ENCODE measurements around the gene CEP57L1.

The CEP57L1 gene

DNA sequence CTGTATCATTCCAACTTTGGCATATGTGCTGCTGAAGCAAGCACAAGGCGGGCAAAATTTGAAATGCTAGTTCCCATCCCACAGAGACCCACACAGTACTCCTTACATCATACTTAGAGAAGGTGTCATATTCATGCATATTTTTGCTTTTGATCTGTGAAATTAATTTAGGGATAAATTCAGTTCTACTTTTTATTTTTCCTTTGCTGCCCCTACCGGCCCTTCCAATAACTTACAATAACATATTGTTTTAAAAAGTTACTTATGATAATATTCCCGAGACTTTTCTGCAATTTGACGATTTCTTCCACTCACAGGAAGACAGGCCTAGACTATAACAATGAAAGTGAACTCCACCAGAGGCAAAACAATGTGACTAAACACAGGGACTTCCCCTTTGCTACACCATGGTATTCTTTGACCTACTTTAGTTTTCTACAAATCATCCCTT, 35.7 kb upstream of the CEP57L1 start:
- peaks cover 3 to 7% of the 10 kb centered on the region in 2 donors for H3K36me3 Mint-ChIP-seq
- H3K27me3 Mint-ChIP-seq: no peaks in the 10 kb centered on the region

GRCh38 chr6:109060571-109060970, 34.7 kb upstream of the CEP57L1 start:
- no peak for DNase-seq
- Mint-ChIP-seq H3K4me3 (no peak overlapping the region), H3K36me3 (peaks cover 3 to 4% of the 10 kb centered on the region in 2 donors), H3K27me3 (no peaks in the 10 kb centered on the region), H3K4me1 (peaks cover 21 to 29% of the 10 kb centered on the region in 2 donors), H3K9me3 (no peaks in the 10 kb centered on the region), H3K27ac (no peak overlapping the region)
- ATAC-seq (replicated peaks): no peak

More for the DNA sequence above, 35.7 kb upstream of the CEP57L1 start:
- H3K27ac Mint-ChIP-seq: peak overlapping the region; percentile 7
- ATAC-seq (replicated peaks) (peak; percentile 95 to 98), DNase-seq (no peak)
- peaks cover 23 to 29% of the 10 kb centered on the region in 2 donors for H3K4me1 Mint-ChIP-seq
- no peaks in the 10 kb centered on the region for H3K9me3 Mint-ChIP-seq
- peak overlapping the region; percentile 23 to 62 for H3K4me3 Mint-ChIP-seq

DNA sequence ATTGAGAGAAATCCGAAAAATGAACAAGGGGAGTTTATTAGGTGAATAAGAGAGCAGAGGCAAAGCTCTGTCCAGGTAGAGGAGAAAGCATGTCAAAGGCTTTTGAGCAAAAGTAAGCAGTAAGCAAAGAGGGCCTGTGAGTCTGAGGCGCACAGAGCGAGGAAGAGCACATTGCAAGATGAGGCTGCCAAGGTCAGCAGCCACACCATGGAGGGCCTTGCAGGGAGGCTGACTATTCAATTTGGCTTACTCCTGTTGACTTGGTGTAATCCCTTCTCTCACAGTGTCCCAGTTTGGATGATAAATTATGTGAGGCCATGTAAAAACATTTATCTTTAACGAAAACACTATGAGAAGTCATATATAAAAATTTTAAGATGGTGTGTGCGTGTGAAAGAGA, 33.1 kb upstream of the CEP57L1 start:
- Mint-ChIP-seq H3K27me3 (no peaks in the 10 kb centered on the region), H3K9me3 (no peaks in the 10 kb centered on the region), H3K4me3 (no peak overlapping the region), H3K27ac (no peak overlapping the region), H3K36me3 (peaks cover 3 to 4% of the 10 kb centered on the region in 2 donors), H3K4me1 (peaks cover 20 to 22% of the 10 kb centered on the region in 2 donors)
- no peak for DNase-seq
- ATAC-seq (replicated peaks): no peak

GRCh38 chr6:109062767-109063352, 32.4 kb upstream of the CEP57L1 start:
- ATAC-seq (replicated peaks): no peak
- H3K4me3 Mint-ChIP-seq: no peak overlapping the region

DNA sequence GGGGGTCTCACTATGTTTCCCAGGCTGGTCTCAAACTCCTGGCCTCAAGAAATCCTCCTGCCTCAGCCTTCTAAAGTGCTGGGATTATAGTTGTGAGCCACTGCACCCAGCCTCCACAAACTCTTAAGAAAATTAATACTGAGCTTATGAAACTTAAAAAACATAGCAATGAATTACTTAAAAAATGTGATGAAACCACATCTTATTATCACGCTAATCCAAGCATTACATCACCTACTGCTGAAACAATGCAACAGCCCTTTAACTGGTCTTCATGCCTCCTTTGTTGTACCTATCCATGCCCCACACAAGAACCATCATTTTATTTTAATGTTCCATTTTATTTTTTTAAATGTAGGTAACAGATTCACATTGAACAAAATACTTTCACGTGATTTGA, 25.6 kb upstream of the CEP57L1 start:
- Mint-ChIP-seq H3K4me1 (peaks cover 16 to 24% of the 10 kb centered on the region in 2 donors), H3K4me3 (no peak overlapping the region), H3K36me3 (no peaks in the 10 kb centered on the region), H3K9me3 (no peaks in the 10 kb centered on the region), H3K27ac (no peak overlapping the region), H3K27me3 (no peaks in the 10 kb centered on the region)
- DNase-seq (no peak), ATAC-seq (replicated peaks) (no peak)

More at GRCh38 chr6:109062767-109063352, 32.4 kb upstream of the CEP57L1 start:
- Mint-ChIP-seq H3K27ac (no peak overlapping the region), H3K9me3 (no peaks in the 10 kb centered on the region), H3K27me3 (no peaks in the 10 kb centered on the region), H3K36me3 (peaks cover 3 to 4% of the 10 kb centered on the region in 2 donors), H3K4me1 (peaks cover 24 to 28% of the 10 kb centered on the region in 2 donors)
- no peak for DNase-seq

- Mint-ChIP-seq H3K36me3 (no peaks in the 10 kb centered on the region), H3K27me3 (no peaks in the 10 kb centered on the region), H3K4me3 (no peak overlapping the region), H3K4me1 (peaks cover 16 to 24% of the 10 kb centered on the region in 2 donors), H3K9me3 (no peaks in the 10 kb centered on the region), H3K27ac (peak overlapping the region; percentile 34)
- no peak for ATAC-seq (replicated peaks)
- DNase-seq: no peak
These were observed 24.0 kb upstream of the CEP57L1 start for GRCh38 chr6:109071125-109071917.

- Mint-ChIP-seq H3K27ac (no peak overlapping the region), H3K4me3 (no peak overlapping the region), H3K9me3 (no peaks in the 10 kb centered on the region), H3K36me3 (no peaks in the 10 kb centered on the region), H3K27me3 (no peaks in the 10 kb centered on the region), H3K4me1 (peaks cover 10 to 18% of the 10 kb centered on the region in 2 donors)
- DNase-seq (peak; percentile 25), ATAC-seq (replicated peaks) (peak; percentile 64 to 75)
These were observed 21.8 kb upstream of the CEP57L1 start for GRCh38 chr6:109073344-109074132.

GRCh38 chr6:109074133-109074415, 21.2 kb upstream of the CEP57L1 start:
- DNase-seq (no peak), ATAC-seq (replicated peaks) (no peak)
- Mint-ChIP-seq H3K9me3 (no peaks in the 10 kb centered on the region), H3K36me3 (no peaks in the 10 kb centered on the region), H3K4me3 (no peak overlapping the region), H3K27me3 (no peaks in the 10 kb centered on the region), H3K4me1 (peaks cover 10 to 18% of the 10 kb centered on the region in 2 donors), H3K27ac (no peak overlapping the region)

- H3K9me3 Mint-ChIP-seq: no peaks in the 10 kb centered on the region
- peak overlapping the region; percentile 1 for H3K27ac Mint-ChIP-seq
- no peaks in the 10 kb centered on the region for H3K36me3 Mint-ChIP-seq
- ATAC-seq (replicated peaks): no peak
- H3K27me3 Mint-ChIP-seq: no peaks in the 10 kb centered on the region
- H3K4me1 Mint-ChIP-seq: peaks cover 8 to 15% of the 10 kb centered on the region in 2 donors
- no peak overlapping the region for H3K4me3 Mint-ChIP-seq
- no peak for DNase-seq
These were observed 19.4 kb upstream of the CEP57L1 start for GRCh38 chr6:109075934-109076333.

GRCh38 chr6:109076377-109076776, 18.9 kb upstream of the CEP57L1 start:
- H3K27ac Mint-ChIP-seq: no peak overlapping the region
- H3K9me3 Mint-ChIP-seq: no peaks in the 10 kb centered on the region
- peaks cover 7 to 11% of the 10 kb centered on the region in 2 donors for H3K4me1 Mint-ChIP-seq
- no peak overlapping the region for H3K4me3 Mint-ChIP-seq
- DNase-seq (no peak), ATAC-seq (replicated peaks) (no peak)
- no peaks in the 10 kb centered on the region for H3K36me3 Mint-ChIP-seq
- no peaks in the 10 kb centered on the region for H3K27me3 Mint-ChIP-seq

DNA sequence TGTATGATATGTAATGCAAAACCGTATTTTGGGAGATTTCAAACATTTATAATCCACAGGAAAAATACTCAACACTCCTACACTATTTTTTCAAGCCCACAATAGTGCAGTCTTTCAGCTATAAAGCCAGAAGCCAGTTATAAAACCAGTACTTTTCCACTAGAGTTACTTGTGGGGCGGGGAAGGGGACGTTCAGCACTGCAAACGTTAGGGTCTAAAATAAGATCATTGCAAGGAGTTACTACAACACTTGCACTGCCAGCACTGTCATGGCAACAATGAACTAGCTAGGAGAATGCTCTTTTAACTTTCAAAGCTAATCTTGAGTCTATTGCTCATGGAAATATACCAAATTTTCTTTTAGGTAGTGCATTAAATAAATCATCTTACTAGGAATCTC, 15.3 kb upstream of the CEP57L1 start:
- ATAC-seq (replicated peaks): no peak
- peaks cover 3 to 4% of the 10 kb centered on the region in 2 donors for H3K36me3 Mint-ChIP-seq

DNA sequence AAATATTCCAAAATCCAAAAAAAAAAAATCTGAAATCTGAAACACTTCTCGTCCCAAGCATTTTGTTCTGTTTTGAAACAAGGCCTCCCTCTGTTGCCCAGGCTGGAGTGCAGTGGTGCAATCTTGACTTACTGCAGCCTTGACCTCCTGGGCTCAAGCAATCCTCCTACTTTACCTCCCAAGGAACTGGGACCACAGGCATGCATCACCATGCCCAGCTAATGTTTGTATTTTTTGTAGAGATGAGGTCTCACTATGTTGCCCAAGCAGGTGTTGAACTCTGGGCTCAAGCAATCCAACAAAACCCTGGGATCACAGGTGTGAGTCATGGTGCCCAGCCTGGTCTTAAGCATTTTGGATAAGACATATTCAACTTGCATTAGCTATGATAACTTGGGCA, 14.3 kb upstream of the CEP57L1 start:
- Mint-ChIP-seq H3K36me3 (peaks cover 3 to 4% of the 10 kb centered on the region in 2 donors), H3K4me3 (no peak overlapping the region), H3K4me1 (peaks cover 0 to 5% of the 10 kb centered on the region in 2 donors), H3K27me3 (no peaks in the 10 kb centered on the region), H3K27ac (no peak overlapping the region), H3K9me3 (no peaks in the 10 kb centered on the region)
- DNase-seq (no peak), ATAC-seq (replicated peaks) (no peak)

More for the DNA sequence above, 15.3 kb upstream of the CEP57L1 start:
- DNase-seq: no peak
- Mint-ChIP-seq H3K4me3 (no peak overlapping the region), H3K4me1 (peaks cover 0 to 5% of the 10 kb centered on the region in 2 donors), H3K27me3 (no peaks in the 10 kb centered on the region), H3K27ac (no peak overlapping the region), H3K9me3 (no peaks in the 10 kb centered on the region)

GRCh38 chr6:109081516-109082187, 13.7 kb upstream of the CEP57L1 start:
- no peaks in the 10 kb centered on the region for H3K27me3 Mint-ChIP-seq
- H3K4me3 Mint-ChIP-seq: no peak overlapping the region
- H3K36me3 Mint-ChIP-seq: peaks cover 3 to 4% of the 10 kb centered on the region in 2 donors
- H3K27ac Mint-ChIP-seq: no peak overlapping the region
- peaks cover 0 to 5% of the 10 kb centered on the region in 2 donors for H3K4me1 Mint-ChIP-seq
- no peaks in the 10 kb centered on the region for H3K9me3 Mint-ChIP-seq
- ATAC-seq (replicated peaks) (no peak), DNase-seq (no peak)

DNA sequence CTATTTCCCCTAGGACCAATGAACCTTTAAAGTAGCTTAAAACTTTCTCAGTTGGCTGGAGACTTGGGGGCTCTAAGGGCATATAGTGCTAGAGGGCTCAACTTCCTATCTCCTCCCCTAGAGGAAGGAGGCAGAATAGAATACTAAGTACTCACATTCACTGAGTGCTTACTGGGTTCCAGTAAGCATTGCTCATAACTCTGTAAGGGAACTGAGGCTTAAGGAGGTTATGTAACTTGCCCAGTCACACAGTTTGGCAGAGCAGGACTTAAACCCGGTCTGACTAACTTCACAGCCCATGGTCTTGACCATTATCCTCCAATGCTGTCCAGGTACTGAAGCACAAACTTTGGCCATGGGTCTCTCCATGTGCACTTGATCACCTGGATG, 13.1 kb upstream of the CEP57L1 start:
- Mint-ChIP-seq H3K27ac (no peak overlapping the region), H3K36me3 (peaks cover 4% of the 10 kb centered on the region in 2 donors), H3K9me3 (no peaks in the 10 kb centered on the region), H3K27me3 (no peaks in the 10 kb centered on the region), H3K4me1 (peaks cover 0 to 7% of the 10 kb centered on the region in 2 donors), H3K4me3 (peak overlapping the region in 1 of 2 donors; percentile 14)
- ATAC-seq (replicated peaks): peak in 1 of 2 donors; percentile 42
- no peak for DNase-seq

Data from stimulated activated naive B cell treated with anti-CD40 and anti-IgM and Interleukin-4, amounts not matched to agents 10 μg/mL and 1 μg/mL and 100 μg/mL, for 72 hours (primary cell).